Stomach (tissue), 19 donors: ENCODE data around the gene TMEM38A. TPM values are rescaled to one million over a fixed set of nuclear protein-coding genes. Genes with fewer than 3 reads are reported as not detected.

ENCODE experiments used
- DNase-seq, 2 donors: peaks; one replicate each; pipeline versions ENCODE4 v3.0.0 to v3.0.0-alpha.2; 2013 to 2019
- H3K27ac ChIP-seq, 5 donors: fragments of 200-600 bp in 4 of 5; sonication (generic) in 4 of 5; one replicate each; pipeline ENCODE4 v1.5.1; 2013 to 2019; ENCODE audit warnings: mild to moderate bottlenecking in 1 of 5, moderate library complexity in 1 of 5
- H3K27me3 ChIP-seq, 3 donors: fragments of 200-600 bp; sonication (generic); one replicate each; pipeline ENCODE4 v1.5.1; 2017 to 2019; ENCODE audit warnings: mixed run types in 1 of 3
- H3K36me3 ChIP-seq, 4 donors: fragments of 200-600 bp; sonication (generic); 1 replicate in 3 of 4; 2 replicates in 1 of 4; pipeline ENCODE4 v1.5.1; 2016 to 2019
- H3K4me1 ChIP-seq, 4 donors: fragments of 200-600 bp; sonication (generic); one replicate each; pipeline ENCODE4 v1.5.1; 2016 to 2019
- H3K4me3 ChIP-seq, 4 donors: fragments of 200-600 bp; sonication (generic) in 3 of 4; one replicate each; pipeline ENCODE4 v1.5.1; 2016 to 2019; ENCODE audit warnings: mild to moderate bottlenecking in 1 of 4
- H3K9me3 ChIP-seq, 4 donors: fragments of 200-600 bp; sonication (generic); one replicate each; pipeline ENCODE4 v1.5.1; 2016 to 2019
- EP300 ChIP-seq: sonication (generic); formaldehyde crosslinking; IDR thresholded peaks from one replicate; pipeline ENCODE4 v1.6.1; 2017; ENCODE audit warnings: antibody characterized with exemption
- POLR2A ChIP-seq, 4 donors: fragments of 450-650 bp; IDR thresholded peaks; one replicate each; pipeline ENCODE4 v1.6.1; 2016; ENCODE audit warnings: antibody characterized with exemption in 4 of 4, control low read depth in 2 of 4, mild to moderate bottlenecking in 1 of 4, moderate library complexity in 1 of 4
- POLR2AphosphoS5 ChIP-seq, 3 donors: sonication (generic); formaldehyde crosslinking; IDR thresholded peaks; one replicate each; pipeline ENCODE4 v1.6.1; 2016; ENCODE audit warnings: antibody characterized with exemption in 3 of 3
- WGBS, 5 donors: extraction: QIAGEN DNeasy Blood & Tissue Kit in 3 of 5; methylation state at CpG; one replicate each; pipeline versions ENCODE4 v1.1.5 to v1.1.7; 2013 to 2018; 5-methylcytosine and 5-hydroxymethylcytosine counted together
- intact Hi-C: fragments of 100-400 bp; cut with DNase I; formaldehyde crosslinking; loops from one replicate; pipeline ENCODE4 v1.15.1; 2023; ENCODE audit warnings: low total_unique reads
- long read RNA-seq, 10 donors: transcript quantifications; one replicate each; lab custom pipeline, GENCODE V29; 2026
- polyA plus RNA-seq, 3 donors: library from polyadenylated mRNA; stranded (reverse); fragments of 200-250 nt; gene quantifications; one replicate each; pipeline ENCODE4 v1.2.3, GENCODE V29; 2013
- total RNA-seq, 5 donors: library from RNA; depleted of rRNA; stranded (reverse); fragments of >200 nt; gene quantifications; one replicate each; pipeline versions ENCODE4 v1.1.0 to v1.2.3, GENCODE V29; 2014 to 2016
- TF ChIP-seq, protein P1 (sequence below), 7 experiments: fragments of 450-650 bp in 4 of 7; fragments of 200-600 bp in 3 of 7; sonication (generic) in 3 of 7; IDR thresholded peaks; one replicate each; pipeline ENCODE4 v1.5.1; 2016 to 2019; ENCODE audit warnings: antibody characterized with exemption in 7 of 7, control low read depth in 2 of 7, mild to moderate bottlenecking in 1 of 7
- donor health status: healthy with polysubstance abuse.
- donor health status: Bipolar disorder and iron deficiency.
- donor health status: healthy.

Gene TMEM38A, protein sequence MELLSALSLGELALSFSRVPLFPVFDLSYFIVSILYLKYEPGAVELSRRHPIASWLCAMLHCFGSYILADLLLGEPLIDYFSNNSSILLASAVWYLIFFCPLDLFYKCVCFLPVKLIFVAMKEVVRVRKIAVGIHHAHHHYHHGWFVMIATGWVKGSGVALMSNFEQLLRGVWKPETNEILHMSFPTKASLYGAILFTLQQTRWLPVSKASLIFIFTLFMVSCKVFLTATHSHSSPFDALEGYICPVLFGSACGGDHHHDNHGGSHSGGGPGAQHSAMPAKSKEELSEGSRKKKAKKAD
- 10 to 100 TPM in 2 of 5 donors, 1 to 10 TPM in 2, under 1 TPM in 1; 0.58 to 69.4 (median 8.9) TPM for total RNA-seq
- 10 to 100 TPM in 1 of 3 donors, 1 to 10 TPM in 2; 5.2 to 13.6 (median 6.3) TPM for polyA plus RNA-seq
- long read RNA-seq, donor 1, partial matches to known transcripts = 0 of 5 reads
- long read RNA-seq, donor 1, other reads (novel, unspliced or antisense) = 0 of 5 reads
- long read RNA-seq, donor 2, transcript TMEM38A-201 (6 exons, 2,649 nt) = major isoform, 6 of 8 reads
- long read RNA-seq, donor 2, partial matches to known transcripts = 0 of 8 reads
- long read RNA-seq, donor 2, other reads (novel, unspliced or antisense) = 0 of 8 reads
- long read RNA-seq, donor 3, partial matches to known transcripts = 0 of 3 reads
- long read RNA-seq, donor 3, other reads (novel, unspliced or antisense) = 0 of 3 reads
- long read RNA-seq, donor 4 = 0 reads
- long read RNA-seq, donor 5, partial matches to known transcripts = 0 of 4 reads
- long read RNA-seq, donor 5, other reads (novel, unspliced or antisense) = 0 of 4 reads
- long read RNA-seq, donor 6, partial matches to known transcripts = 0 of 3 reads
- long read RNA-seq, donor 6, other reads (novel, unspliced or antisense) = 0 of 3 reads
- long read RNA-seq, donor 7, partial matches to known transcripts = 0 of 2 reads
- long read RNA-seq, donor 7, other reads (novel, unspliced or antisense) = 0 of 2 reads
- long read RNA-seq, donor 8, partial matches to known transcripts = 0 of 3 reads
- long read RNA-seq, donor 8, other reads (novel, unspliced or antisense) = 0 of 3 reads
- long read RNA-seq, donor 9, partial matches to known transcripts = 0 of 3 reads
- long read RNA-seq, donor 9, other reads (novel, unspliced or antisense) = 0 of 3 reads
- long read RNA-seq, donor 10, partial matches to known transcripts = 0 of 2 reads
- long read RNA-seq, donor 10, other reads (novel, unspliced or antisense) = 0 of 2 reads

GRCh38 chr19:16660763-16661479 lies at the start of gene TMEM38A:
Gene TMEM38A (plus strand): TSS chr19:16661139. CDS start chr19:16661218, 79 bp downstream.
- peak within 1 kb of the TSS; percentile 74 to 89 (median 78) for H3K4me3 ChIP-seq
- H3K27me3 ChIP-seq = no peaks in the 10 kb centered on the region
- intact Hi-C loops = no loop called here
- DNase-seq = peak; percentile 72 to 81
- no peaks in the 10 kb centered on the region for H3K9me3 ChIP-seq
- 1 to 5% (median 1%) methylated on average over 15 to 75 of the region's 76 CpGs for WGBS, 5 donors
- H3K36me3 ChIP-seq = peaks cover 22 to 30% (median 26%) of the 10 kb centered on the region in 4 donors
- peak in 2 of 3 donors; percentile 48 to 69 for TF ChIP-seq POLR2AphosphoS5 (IDR thresholded peaks at IDR 0.05)
- TF ChIP-seq POLR2A (IDR thresholded peaks at IDR 0.05) = no peak
- H3K4me1 ChIP-seq = peaks cover 33 to 81% (median 60%) of the 10 kb centered on the region in 4 donors
- peak within 1 kb of the TSS; percentile 85 to 96 (median 93) for H3K27ac ChIP-seq

DNA sequence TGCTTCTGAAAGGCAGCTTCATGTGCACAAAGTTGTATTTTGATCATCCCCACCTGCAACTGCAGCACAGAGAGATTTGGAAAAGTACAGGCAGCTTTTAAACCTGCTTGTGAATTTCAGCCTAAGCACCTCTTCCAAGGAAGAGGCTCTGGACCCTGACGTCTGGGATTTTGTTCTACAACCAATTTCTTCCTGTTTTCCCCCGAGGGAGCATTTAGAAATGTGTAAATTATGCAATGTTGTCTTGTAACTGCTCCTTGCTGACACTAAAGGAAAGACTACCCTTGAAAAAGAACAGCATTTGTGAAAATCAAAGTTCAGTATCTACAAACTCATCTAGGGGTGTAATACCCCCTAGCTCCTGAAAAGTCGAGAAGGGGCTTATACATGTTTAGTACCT lies 48.3 kb upstream of the TMEM38A start:
- 55 to 64% (median 58%) methylated on average over 3 of the region's 3 CpGs for WGBS, 5 donors
- TF ChIP-seq EP300 = no peak
- TF ChIP-seq POLR2A (IDR thresholded peaks at IDR 0.05) = no peak
- TF ChIP-seq POLR2AphosphoS5 (IDR thresholded peaks at IDR 0.05) = no peak
- TF ChIP-seq, protein P1, sequence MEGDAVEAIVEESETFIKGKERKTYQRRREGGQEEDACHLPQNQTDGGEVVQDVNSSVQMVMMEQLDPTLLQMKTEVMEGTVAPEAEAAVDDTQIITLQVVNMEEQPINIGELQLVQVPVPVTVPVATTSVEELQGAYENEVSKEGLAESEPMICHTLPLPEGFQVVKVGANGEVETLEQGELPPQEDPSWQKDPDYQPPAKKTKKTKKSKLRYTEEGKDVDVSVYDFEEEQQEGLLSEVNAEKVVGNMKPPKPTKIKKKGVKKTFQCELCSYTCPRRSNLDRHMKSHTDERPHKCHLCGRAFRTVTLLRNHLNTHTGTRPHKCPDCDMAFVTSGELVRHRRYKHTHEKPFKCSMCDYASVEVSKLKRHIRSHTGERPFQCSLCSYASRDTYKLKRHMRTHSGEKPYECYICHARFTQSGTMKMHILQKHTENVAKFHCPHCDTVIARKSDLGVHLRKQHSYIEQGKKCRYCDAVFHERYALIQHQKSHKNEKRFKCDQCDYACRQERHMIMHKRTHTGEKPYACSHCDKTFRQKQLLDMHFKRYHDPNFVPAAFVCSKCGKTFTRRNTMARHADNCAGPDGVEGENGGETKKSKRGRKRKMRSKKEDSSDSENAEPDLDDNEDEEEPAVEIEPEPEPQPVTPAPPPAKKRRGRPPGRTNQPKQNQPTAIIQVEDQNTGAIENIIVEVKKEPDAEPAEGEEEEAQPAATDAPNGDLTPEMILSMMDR (IDR thresholded peaks at IDR 0.05) = no peak
- intact Hi-C loops = no loop called here
- Histone ChIP-seq H3K4me3 (no peak overlapping the region), H3K36me3 (no peaks in the 10 kb centered on the region), H3K9me3 (no peaks in the 10 kb centered on the region), H3K4me1 (peaks cover 17 to 89% (median 47%) of the 10 kb centered on the region in 4 donors), H3K27me3 (no peaks in the 10 kb centered on the region), H3K27ac (peak overlapping the region in 2 of 5 donors; percentile 36 to 39)
- DNase-seq = no peak

DNA sequence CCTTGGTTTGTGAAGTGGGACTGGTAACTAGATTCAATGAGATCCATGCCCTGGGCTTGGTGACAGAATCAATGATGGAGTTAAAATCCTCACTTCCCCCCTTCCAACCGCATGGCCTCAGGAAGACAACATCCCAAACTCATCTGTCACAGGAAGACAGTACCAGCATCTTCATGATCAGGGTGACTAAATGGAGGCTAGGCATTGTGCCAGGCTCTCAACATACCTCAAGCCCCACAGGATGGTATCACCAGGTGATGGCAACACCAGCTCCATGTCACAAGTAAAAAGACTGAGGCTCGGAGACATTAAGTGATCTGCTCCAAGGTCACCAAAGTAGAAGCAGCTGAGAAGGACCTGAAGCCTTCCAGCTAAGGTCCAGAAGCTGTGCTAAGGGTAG lies 47.1 kb upstream of the TMEM38A start:
- intact Hi-C loops = no loop called here
- H3K27ac ChIP-seq = no peak overlapping the region
- TF ChIP-seq, protein P1 (IDR thresholded peaks at IDR 0.05) = no peak
- no peak for TF ChIP-seq POLR2A (IDR thresholded peaks at IDR 0.05)
- no peak for TF ChIP-seq EP300
- no peak for TF ChIP-seq POLR2AphosphoS5 (IDR thresholded peaks at IDR 0.05)
- 73 to 84% (median 80%) methylated on average over 2 of the region's 2 CpGs for WGBS, 5 donors
- H3K36me3 ChIP-seq = no peaks in the 10 kb centered on the region
- H3K27me3 ChIP-seq = no peaks in the 10 kb centered on the region
- no peak overlapping the region for H3K4me3 ChIP-seq
- no peak for DNase-seq
- H3K4me1 ChIP-seq = peaks cover 6 to 86% (median 40%) of the 10 kb centered on the region in 4 donors
- H3K9me3 ChIP-seq = no peaks in the 10 kb centered on the region

DNA sequence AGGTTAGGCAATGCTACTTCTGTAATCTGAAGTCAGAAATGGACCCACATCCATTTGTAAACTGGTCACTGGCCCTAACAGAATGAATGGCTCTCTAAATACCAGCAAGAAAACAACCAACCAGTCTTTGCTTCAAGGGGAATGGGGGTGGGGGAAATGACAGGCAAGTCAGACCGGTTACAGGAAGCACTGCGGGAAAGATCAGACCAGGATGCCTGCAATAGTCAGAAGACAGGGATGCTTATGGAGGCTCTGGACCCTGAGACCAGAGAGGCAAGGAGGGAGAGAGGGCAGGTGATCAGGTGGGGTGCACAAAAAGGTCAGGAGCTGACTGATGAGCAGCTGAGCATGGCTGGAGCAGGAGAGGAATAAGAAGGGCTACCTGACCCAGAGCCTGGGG lies 46.0 kb upstream of the TMEM38A start:
- WGBS, 5 donors = 37 to 51% (median 42%) methylated on average over 2 of the region's 2 CpGs
- intact Hi-C loops = no loop called here

More for the DNA sequence above, 46.0 kb upstream of the TMEM38A start:
- DNase-seq = no peak
- no peaks in the 10 kb centered on the region for H3K36me3 ChIP-seq
- H3K27ac ChIP-seq = no peak overlapping the region
- H3K4me3 ChIP-seq = no peak overlapping the region
- no peaks in the 10 kb centered on the region for H3K9me3 ChIP-seq
- H3K27me3 ChIP-seq = no peaks in the 10 kb centered on the region
- peaks cover 14 to 88% (median 49%) of the 10 kb centered on the region in 4 donors for H3K4me1 ChIP-seq
- TF ChIP-seq POLR2A (IDR thresholded peaks at IDR 0.05) (no peak), POLR2AphosphoS5 (IDR thresholded peaks at IDR 0.05) (no peak), EP300 (no peak)
- TF ChIP-seq, protein P1 (IDR thresholded peaks at IDR 0.05) = no peak
